H1 (cell line): ENCODE data around the gene ASB1. TPM values are rescaled to one million over a fixed set of nuclear protein-coding genes. Genes with fewer than 3 reads are reported as not detected.

Source experiments
- CTCF ChIA-PET: fragments of 300-600 bp; sonication (Branson Sonifier 250); formaldehyde crosslinking; loops from one replicate; lab custom pipeline; 2021; ENCODE audit not compliant: partially characterized antibody; lab: Charles Lee
- POLR2A ChIA-PET: fragments of 300-600 bp; sonication (Branson Sonifier 250); formaldehyde crosslinking; loops from one replicate; lab custom pipeline; 2021; ENCODE audit warnings: inconsistent platforms; ENCODE audit not compliant: partially characterized antibody; lab: Charles Lee
- DNase-seq, 2 experiments: peaks; one replicate each; pipeline versions ENCODE4 v3.0.0 to v3.0.0-alpha.2; 2010 to 2022; ENCODE audit warnings: low spot score in 2 of 2, low read depth in 1 of 2, mixed read lengths in 1 of 2
- FAIRE-seq: peaks from 2 replicates; lab custom pipeline; 2011; peaks lifted over from hg19 to GRCh38; lab: Jason Lieb, UNC
- H2AFZ ChIP-seq: 2 replicates; pipeline ENCODE4 v1.8.1; 2012; ENCODE audit warnings: low read length, inconsistent platforms
- H2AK5ac ChIP-seq: 2 replicates; pipeline ENCODE4 v1.6.1; 2013; ENCODE audit warnings: low read depth, low read length
- H2BK120ac ChIP-seq: replicated peaks from 2 replicates; pipeline ENCODE3; 2013; ENCODE audit warnings: low read depth, low read length, inconsistent platforms
- H2BK12ac ChIP-seq: 2 replicates; pipeline ENCODE4 v1.6.1; 2013; ENCODE audit warnings: low read depth, low read length
- H2BK15ac ChIP-seq: 2 replicates; pipeline ENCODE4 v1.6.1; 2013; ENCODE audit warnings: low read length
- H2BK20ac ChIP-seq: 2 replicates; pipeline ENCODE4 v1.6.1; 2013; ENCODE audit warnings: low read length
- H2BK5ac ChIP-seq: 2 replicates; pipeline ENCODE4 v1.6.1; 2013; ENCODE audit warnings: low read depth, low read length
- H3K14ac ChIP-seq: 2 replicates; pipeline ENCODE4 v1.6.1; 2013; ENCODE audit warnings: inconsistent platforms; ENCODE audit not compliant: insufficient read length
- H3K18ac ChIP-seq: 2 replicates; pipeline ENCODE4 v1.6.1; 2013; ENCODE audit warnings: low read length; ENCODE audit errors: extremely low read depth
- H3K23ac ChIP-seq: 2 replicates; pipeline ENCODE4 v1.6.1; 2013; ENCODE audit warnings: inconsistent platforms; ENCODE audit not compliant: insufficient read length
- H3K23me2 ChIP-seq: 2 replicates; pipeline ENCODE4 v1.6.1; 2013; ENCODE audit warnings: low read depth, low read length
- H3K27ac ChIP-seq: 2 replicates; pipeline ENCODE4 v1.6.1; 2011; ENCODE audit warnings: low read depth, low read length, inconsistent platforms
- H3K27me3 ChIP-seq, 4 experiments: replicated peaks in 1 of 4; 1 replicate in 1 of 4; 2 replicates in 3 of 4; pipeline versions ENCODE4 v1.6.1 to v1.8.1; 2011 to 2013; ENCODE audit warnings: low read length in 3 of 4, mild to moderate bottlenecking in 3 of 4, inconsistent platforms in 2 of 4, mixed read lengths in 2 of 4, moderate library complexity in 1 of 4; ENCODE audit not compliant: control insufficient read depth in 3 of 4, insufficient read depth in 3 of 4; ENCODE audit errors: extremely low read depth in 1 of 4
- H3K36me3 ChIP-seq, 4 experiments: 2 replicates each; pipeline versions ENCODE4 v1.6.1 to v1.8.1; 2011 to 2013; ENCODE audit warnings: mild to moderate bottlenecking in 4 of 4, low read length in 3 of 4, moderate library complexity in 2 of 4, control low read depth in 1 of 4, inconsistent platforms in 1 of 4; ENCODE audit not compliant: insufficient read depth in 4 of 4, control insufficient read depth in 2 of 4
- H3K4ac ChIP-seq: replicated peaks from 2 replicates; pipeline ENCODE3; 2013; ENCODE audit warnings: low read length, low read depth, mixed read lengths, inconsistent platforms; ENCODE audit not compliant: insufficient read length
- H3K4me1 ChIP-seq, 4 experiments: replicated peaks in 1 of 4; 1 replicate in 1 of 4; 2 replicates in 3 of 4; pipeline versions ENCODE4 v1.6.1 to v1.8.1; 2011 to 2013; ENCODE audit warnings: low read length in 3 of 4, inconsistent platforms in 2 of 4, mixed read lengths in 1 of 4; ENCODE audit not compliant: insufficient read depth in 4 of 4, control insufficient read depth in 3 of 4
- H3K4me2 ChIP-seq, 2 experiments: 2 replicates each; pipeline versions ENCODE4 v1.6.1 to v1.8.1; 2011 to 2013; ENCODE audit warnings: low read depth in 2 of 2, low read length in 2 of 2, control low read depth in 1 of 2, inconsistent platforms in 1 of 2, mild to moderate bottlenecking in 1 of 2; ENCODE audit not compliant: insufficient read depth in 1 of 2
- H3K4me3 ChIP-seq, 4 experiments: fragments of 200-600, 300-600 bp in 1 of 4; sonication (generic), shearing (Covaris generic), sonication (Bioruptor Twin) in 1 of 4; 2 replicates each; pipeline versions ENCODE4 v1.5.1 to v1.8.1; 2011 to 2016; ENCODE audit warnings: low read length in 4 of 4, low read depth in 3 of 4, control low read depth in 2 of 4, inconsistent platforms in 2 of 4, mild to moderate bottlenecking in 2 of 4, mixed read lengths in 1 of 4, moderate library complexity in 1 of 4; ENCODE audit not compliant: insufficient read depth in 2 of 4; ENCODE audit errors: extremely low read depth in 1 of 4
- H3K56ac ChIP-seq: replicated peaks from 2 replicates; pipeline ENCODE3; 2013; ENCODE audit warnings: low read depth, mild to moderate bottlenecking, mixed read lengths, low read length, inconsistent platforms; ENCODE audit not compliant: insufficient read length
- H3K79me1 ChIP-seq: 2 replicates; pipeline ENCODE4 v1.6.1; 2013; ENCODE audit warnings: low read depth, low read length, control low read depth
- H3K79me2 ChIP-seq, 2 experiments: 2 replicates each; pipeline versions ENCODE4 v1.6.1 to v1.8.1; 2012 to 2013; ENCODE audit warnings: low read length in 2 of 2, mild to moderate bottlenecking in 2 of 2, inconsistent platforms in 1 of 2; ENCODE audit not compliant: insufficient read depth in 2 of 2, control insufficient read depth in 1 of 2
- H3K9ac ChIP-seq, 4 experiments: replicated peaks in 1 of 4; 1 replicate in 1 of 4; 2 replicates in 3 of 4; pipeline versions ENCODE4 v1.6.1 to v1.8.1; 2011 to 2013; ENCODE audit warnings: low read depth in 3 of 4, low read length in 3 of 4, control low read depth in 2 of 4, mild to moderate bottlenecking in 2 of 4, moderate library complexity in 2 of 4, inconsistent platforms in 1 of 4; ENCODE audit errors: extremely low read depth in 1 of 4
- H3K9me3 ChIP-seq, 2 experiments: 2 replicates each; pipeline versions ENCODE4 v1.6.1 to v1.8.1; 2012 to 2013; ENCODE audit warnings: mild to moderate bottlenecking in 2 of 2, moderate library complexity in 2 of 2, control low read depth in 1 of 2, inconsistent platforms in 1 of 2, low read depth in 1 of 2, low read length in 1 of 2, mixed read lengths in 1 of 2; ENCODE audit not compliant: insufficient read depth in 2 of 2
- H4K20me1 ChIP-seq, 2 experiments: replicated peaks in 1 of 2; 2 replicates each; pipeline versions ENCODE3 to v1.8.1; 2011 to 2013; ENCODE audit warnings: inconsistent platforms in 2 of 2, low read length in 2 of 2, mild to moderate bottlenecking in 1 of 2; ENCODE audit not compliant: insufficient read depth in 2 of 2, control insufficient read depth in 1 of 2
- H4K5ac ChIP-seq: 2 replicates; pipeline ENCODE4 v1.6.1; 2013; ENCODE audit warnings: low read length, low read depth, mixed read lengths, inconsistent platforms; ENCODE audit not compliant: insufficient read length
- H4K8ac ChIP-seq: 2 replicates; pipeline ENCODE4 v1.8.0; 2013; ENCODE audit warnings: mild to moderate bottlenecking, moderate library complexity, low read length, inconsistent platforms; ENCODE audit not compliant: insufficient read depth; ENCODE audit errors: extremely low read depth
- H4K91ac ChIP-seq: replicated peaks from 2 replicates; pipeline ENCODE3; 2013; ENCODE audit warnings: low read length, mixed read lengths, inconsistent platforms; ENCODE audit not compliant: insufficient read length
- ASH2L ChIP-seq: fragments of 200-600, 300-600 bp; sonication (generic); IDR thresholded peaks from one replicate; pipeline ENCODE4 v1.7.1; 2017; ENCODE audit warnings: low read length
- BRCA1 ChIP-seq: IDR thresholded peaks from 2 replicates; pipeline ENCODE4 v1.6.1; 2012; ENCODE audit warnings: low read depth, low read length, improper control_type of control experiment
- CEBPB ChIP-seq: IDR thresholded peaks from 2 replicates; pipeline ENCODE4 v1.6.1; 2012; ENCODE audit warnings: low read depth, low read length
- GABPA ChIP-seq: IDR thresholded peaks from 2 replicates; pipeline ENCODE4 v1.6.1; 2011; ENCODE audit warnings: mild to moderate bottlenecking, low read length, moderate library complexity, borderline replicate concordance; ENCODE audit not compliant: insufficient read depth
- POLR2A ChIP-seq, 2 experiments: IDR thresholded peaks; 1 replicate in 1 of 2; 2 replicates in 1 of 2; pipeline ENCODE4 v1.6.1; 2011; ENCODE audit warnings: low read depth in 2 of 2, low read length in 2 of 2, mild to moderate bottlenecking in 2 of 2; ENCODE audit errors: control extremely low read depth in 1 of 2
- RFX5 ChIP-seq: IDR thresholded peaks from 2 replicates; pipeline ENCODE4 v1.6.1; 2011; ENCODE audit warnings: low read depth, low read length, improper control_type of control experiment, borderline replicate concordance
- RXRA ChIP-seq: IDR thresholded peaks from 2 replicates; pipeline ENCODE4 v1.6.1; 2011; ENCODE audit warnings: low read depth, mild to moderate bottlenecking, low read length, moderate library complexity; ENCODE audit not compliant: insufficient read depth
- TAF7 ChIP-seq: optimal IDR thresholded peaks from 2 replicates; pipeline ENCODE3; 2011; ENCODE audit warnings: low read depth, mild to moderate bottlenecking, inconsistent platforms, low read length, moderate library complexity, borderline replicate concordance
- USF2 ChIP-seq: IDR thresholded peaks from 2 replicates; pipeline ENCODE4 v1.6.1; 2011; ENCODE audit warnings: low read length, improper control_type of control experiment
- WGBS, 2 experiments: shearing (Covaris generic) in 1 of 2; methylation state at CpG; one replicate each; pipeline versions ENCODE4 v1.1.6 to v1.1.7; 2013 to 2015; ENCODE audit warnings: low lambda C conversion rate in 2 of 2, mixed read lengths in 2 of 2, inconsistent platforms in 1 of 2, low coverage in 1 of 2, missing lambda C conversion rate in 1 of 2; ENCODE audit not compliant: insufficient replicate concordance in 2 of 2, insufficient coverage in 1 of 2, insufficient read length in 1 of 2; ENCODE audit errors: extremely low coverage in 1 of 2, missing lambda C conversion rate in 1 of 2; 5-methylcytosine and 5-hydroxymethylcytosine counted together
- polyA plus RNA-seq, 7 experiments: library from polyadenylated mRNA; depleted of rRNA in 3 of 7; stranded (reverse) in 5 of 7; unstranded in 2 of 7; fragments of >200 nt in 5 of 7; fragments of 200-250 nt in 2 of 7; gene quantifications; 1 replicate in 5 of 7; 2 replicates in 1 of 7; 4 replicates in 1 of 7; pipeline versions ENCODE4 v1.2.1 to v1.2.3, GENCODE V29; 2011 to 2013; ENCODE audit warnings: missing spikeins in 2 of 7, mixed read lengths in 2 of 7
- total RNA-seq: library from RNA; stranded (reverse); fragmentation: NEBNext Ultra II Directional; extraction: Animal tissue kit (Norgen Biotek cat#: 25700); gene quantifications from 2 replicates; pipeline ENCODE4 v1.2.1, GENCODE V29; 2021

Gene ASB1
- total and polyA plus RNA-seq, 2 of the 8 experiments (the other 6 are each of a cell fraction or from before 2014, with no cell fraction given), result 24.1 to 36.0 TPM

DNA sequence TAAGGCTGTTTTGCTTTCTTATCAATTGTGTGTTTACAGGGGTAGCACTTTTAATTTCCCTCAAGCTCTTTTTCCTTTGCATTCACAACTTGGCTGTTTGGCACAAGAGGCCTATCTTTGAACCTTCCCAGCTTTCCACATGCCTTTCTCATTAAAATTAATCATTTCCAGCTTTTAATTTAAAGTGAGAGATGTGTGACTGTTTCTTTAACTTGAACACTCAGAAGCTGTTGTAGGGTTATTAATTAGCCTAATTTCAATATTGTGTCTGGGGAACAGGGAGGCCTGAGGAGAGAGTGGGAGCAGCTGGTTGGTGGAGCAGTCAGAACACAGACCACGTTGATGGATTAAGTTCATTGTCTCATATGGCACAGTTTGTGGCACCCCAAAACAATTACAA, 4.7 kb downstream of the ASB1 start:
- CTCF ChIA-PET, result interaction anchor here (0.7 to 6.8 kb wide), 7 partner anchors 10 to 90 kb away, joined by 3 to 68 read pairs (median 4); no protein-coding TSS in a partner anchor

More for the DNA sequence above, 4.7 kb downstream of the ASB1 start:
- FAIRE-seq (no peak), DNase-seq (no peak)
- Histone ChIP-seq H3K36me3 (peaks cover 12 to 31% (median 12%) of the 10 kb centered on the region in 4 experiments; a peak in 7 of 8 replicates), H3K4me3 (no peak overlapping the region), H2BK12ac (no peak overlapping the region), H3K56ac (no peak overlapping the region), H4K91ac (no peak overlapping the region), H3K14ac (no peak overlapping the region), H3K79me1 (peaks cover 16% of the 10 kb centered on the region), H2BK120ac (no peak overlapping the region), H4K8ac (no peak overlapping the region), H2BK20ac (no peak overlapping the region), H3K79me2 (peaks cover 20 to 77% of the 10 kb centered on the region in 2 experiments), H4K20me1 (peaks cover 6 to 16% of the 10 kb centered on the region in 2 experiments), H3K9ac (no peak overlapping the region), H2BK5ac (no peak overlapping the region), H3K27me3 (no peaks in the 10 kb centered on the region), H3K9me3 (no peaks in the 10 kb centered on the region), H3K18ac (no peak overlapping the region), H3K23me2 (peaks cover 6% of the 10 kb centered on the region), H3K27ac (no peak overlapping the region), H2BK15ac (no peak overlapping the region), H3K4ac (no peak overlapping the region), H3K4me1 (peaks cover 0 to 2% (median under 1%) of the 10 kb centered on the region in 4 experiments; a peak in 2 of 7 replicates), H2AFZ (no peak overlapping the region), H4K5ac (no peak overlapping the region), H3K23ac (no peak overlapping the region), H3K4me2 (no peak overlapping the region), H2AK5ac (no peak overlapping the region)
- WGBS, 2 experiments, result 76% methylated on average over 1 of the region's 1 CpG; no CpG with 5 or more reads in 1 of the 2 experiments
- TF ChIP-seq GABPA, result no peak
- TF ChIP-seq RXRA, result no peak
- no peak for TF ChIP-seq ASH2L
- no peak for TF ChIP-seq POLR2A (IDR thresholded peaks at IDR 0.05; ENCODE audit: control extremely low read depth in 1 of 2, low read depth in 2 of 2, low read length in 2 of 2)
- TF ChIP-seq USF2, result no peak
- TF ChIP-seq CEBPB, result no peak
- no peak for TF ChIP-seq BRCA1
- TF ChIP-seq RFX5, result no peak
- TF ChIP-seq TAF7, result no peak
- POLR2A ChIA-PET, result interaction anchor here (0.6 kb wide), 1 partner anchor 156 kb away, joined by 4 read pairs; no protein-coding TSS in a partner anchor
